ENCODE measurements around the gene FOXE1.
A peak's percentile ranks its signal among the peaks of the same experiment; 100 is the strongest.

The FOXE1 gene

DNA sequence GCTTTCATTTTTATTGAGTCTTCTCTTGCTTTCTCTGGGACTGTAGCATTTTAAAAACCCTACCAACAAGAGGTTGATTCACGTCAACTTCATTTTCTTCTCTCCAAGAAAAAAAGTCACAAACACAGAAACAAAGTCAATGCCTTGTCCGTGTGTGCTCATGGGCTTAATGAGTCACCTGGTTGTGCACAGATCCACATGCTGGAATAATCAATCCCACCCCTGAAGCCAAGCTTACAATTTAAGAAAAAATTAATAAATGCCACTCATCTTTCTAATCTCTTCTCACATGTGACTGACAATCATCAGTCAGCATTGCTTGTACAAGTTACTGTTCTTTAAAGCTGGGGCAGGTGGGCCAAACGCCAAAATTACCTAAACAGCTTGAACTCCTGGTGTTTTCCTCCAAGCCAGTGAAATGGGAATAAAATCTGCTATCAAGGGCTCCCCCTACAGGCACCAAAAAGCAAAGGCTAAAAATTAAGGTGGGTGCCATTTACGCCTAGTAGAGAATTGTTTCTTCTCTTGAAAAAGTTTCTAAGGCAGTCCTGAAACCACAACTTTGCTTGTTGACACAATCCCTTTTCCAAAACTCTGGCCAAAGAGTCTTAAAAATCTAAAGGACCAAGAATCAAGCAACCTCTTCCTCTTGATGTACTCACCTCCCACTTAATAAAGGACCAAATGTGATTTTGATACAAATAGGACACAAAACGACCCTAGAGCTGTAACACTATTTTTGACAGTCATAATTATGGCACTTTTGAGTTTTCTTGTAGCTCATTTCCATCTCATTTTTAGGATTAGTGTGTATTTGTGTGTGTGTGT lies 47.9 kb downstream of the FOXE1 start:
- no peak overlapping the region for H3K27ac ChIP-seq
- TF ChIP-seq, protein P1, sequence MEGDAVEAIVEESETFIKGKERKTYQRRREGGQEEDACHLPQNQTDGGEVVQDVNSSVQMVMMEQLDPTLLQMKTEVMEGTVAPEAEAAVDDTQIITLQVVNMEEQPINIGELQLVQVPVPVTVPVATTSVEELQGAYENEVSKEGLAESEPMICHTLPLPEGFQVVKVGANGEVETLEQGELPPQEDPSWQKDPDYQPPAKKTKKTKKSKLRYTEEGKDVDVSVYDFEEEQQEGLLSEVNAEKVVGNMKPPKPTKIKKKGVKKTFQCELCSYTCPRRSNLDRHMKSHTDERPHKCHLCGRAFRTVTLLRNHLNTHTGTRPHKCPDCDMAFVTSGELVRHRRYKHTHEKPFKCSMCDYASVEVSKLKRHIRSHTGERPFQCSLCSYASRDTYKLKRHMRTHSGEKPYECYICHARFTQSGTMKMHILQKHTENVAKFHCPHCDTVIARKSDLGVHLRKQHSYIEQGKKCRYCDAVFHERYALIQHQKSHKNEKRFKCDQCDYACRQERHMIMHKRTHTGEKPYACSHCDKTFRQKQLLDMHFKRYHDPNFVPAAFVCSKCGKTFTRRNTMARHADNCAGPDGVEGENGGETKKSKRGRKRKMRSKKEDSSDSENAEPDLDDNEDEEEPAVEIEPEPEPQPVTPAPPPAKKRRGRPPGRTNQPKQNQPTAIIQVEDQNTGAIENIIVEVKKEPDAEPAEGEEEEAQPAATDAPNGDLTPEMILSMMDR (conservative IDR thresholded peaks at IDR 0.05), result peak; percentile 81

DNA sequence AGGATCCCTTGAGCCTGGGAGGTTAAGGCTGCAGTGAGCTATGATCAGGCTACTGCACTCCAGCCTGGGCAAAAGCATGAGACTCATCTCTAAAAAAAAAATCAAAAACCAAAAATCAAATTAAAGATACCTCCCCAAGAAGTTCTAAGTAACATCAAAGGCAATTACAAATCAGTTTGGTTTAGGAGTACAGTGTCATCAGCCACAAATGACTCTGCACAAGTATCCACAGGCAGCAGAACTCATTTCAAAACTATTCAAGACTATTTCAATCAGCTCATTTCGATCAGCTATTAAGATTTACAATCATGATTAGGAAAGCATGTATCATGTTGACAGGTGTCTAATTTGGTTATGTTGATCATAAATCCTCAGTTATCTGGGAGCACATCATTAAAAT lies 50.2 kb downstream of the FOXE1 start:
- TF ChIP-seq, protein P1 (conservative IDR thresholded peaks at IDR 0.05), result no peak

DNA sequence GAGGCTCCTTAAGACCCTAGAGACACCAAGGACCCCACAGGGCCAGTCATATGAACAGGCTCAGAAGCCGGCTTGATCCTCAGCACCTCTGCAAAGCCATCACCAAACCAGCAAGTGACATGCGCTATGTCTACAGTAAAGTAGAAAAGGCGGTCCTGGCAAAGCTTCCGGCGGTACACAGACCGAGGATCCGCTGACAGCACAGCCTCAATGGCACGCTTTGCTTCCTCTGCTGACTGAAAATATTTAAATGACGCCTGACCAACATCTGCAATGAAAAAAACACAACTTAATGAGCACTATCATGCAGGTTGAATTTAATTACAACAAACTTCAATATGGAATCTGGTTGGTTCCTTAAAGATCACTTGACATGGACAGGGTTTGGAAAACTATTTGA lies 51.7 kb downstream of the FOXE1 start:
- TF ChIP-seq, protein P1 (conservative IDR thresholded peaks at IDR 0.05), result no peak

More for the DNA sequence above, 50.2 kb downstream of the FOXE1 start:
- H3K27ac ChIP-seq, result no peak overlapping the region

DNA sequence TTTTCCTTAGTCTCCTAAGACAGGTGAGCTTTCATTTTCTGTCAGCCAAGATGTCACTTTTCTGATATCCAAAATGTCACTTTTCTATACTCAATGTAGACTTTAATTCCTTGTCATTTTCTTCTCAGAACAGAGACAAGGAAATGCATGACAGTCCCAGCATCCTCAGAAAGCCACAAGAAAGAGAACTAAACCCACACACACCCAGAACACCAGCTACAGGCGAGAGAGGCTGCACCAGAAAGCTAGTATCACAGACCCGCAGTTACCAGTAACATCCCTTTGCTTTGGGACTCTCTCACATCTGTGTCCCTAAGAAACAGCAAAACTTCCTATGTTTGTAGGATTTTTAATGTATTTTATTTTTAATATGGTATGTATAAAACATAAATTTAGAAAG lies 52.2 kb downstream of the FOXE1 start:
- TF ChIP-seq, protein P1 (conservative IDR thresholded peaks at IDR 0.05), result no peak
- H3K27ac ChIP-seq, result no peak overlapping the region

More for the DNA sequence above, 51.7 kb downstream of the FOXE1 start:
- no peak overlapping the region for H3K27ac ChIP-seq

Measured in VCaP (cell line).